GM06990 (cell line): ENCODE results near the gene FLNC.

Experiments
- DNase-seq: peaks from one replicate; pipeline ENCODE4 v3.0.0-alpha.2; 2011; ENCODE audit not compliant: insufficient read length; ENCODE audit errors: extremely low read depth
- H3K27me3 ChIP-seq: replicated peaks from 2 replicates; pipeline ENCODE4 v1.6.0; 2011; ENCODE audit warnings: low read length; ENCODE audit not compliant: control insufficient read depth, insufficient read depth
- H3K36me3 ChIP-seq: 2 replicates; pipeline ENCODE4 v1.5.1; 2011; ENCODE audit warnings: low read length; ENCODE audit not compliant: control insufficient read depth, insufficient read depth
- H3K4me3 ChIP-seq: replicated peaks from 2 replicates; pipeline ENCODE4 v1.5.1; 2011; ENCODE audit warnings: low read depth, mild to moderate bottlenecking, control low read depth, low read length
- TF ChIP-seq, protein P1 (sequence below): IDR thresholded peaks from 2 replicates; pipeline ENCODE4 v1.5.1; 2011; ENCODE audit warnings: low read length, control low read depth, mild to moderate bottlenecking, inconsistent platforms; ENCODE audit not compliant: insufficient read depth, poor library complexity, severe bottlenecking

Gene FLNC

DNA sequence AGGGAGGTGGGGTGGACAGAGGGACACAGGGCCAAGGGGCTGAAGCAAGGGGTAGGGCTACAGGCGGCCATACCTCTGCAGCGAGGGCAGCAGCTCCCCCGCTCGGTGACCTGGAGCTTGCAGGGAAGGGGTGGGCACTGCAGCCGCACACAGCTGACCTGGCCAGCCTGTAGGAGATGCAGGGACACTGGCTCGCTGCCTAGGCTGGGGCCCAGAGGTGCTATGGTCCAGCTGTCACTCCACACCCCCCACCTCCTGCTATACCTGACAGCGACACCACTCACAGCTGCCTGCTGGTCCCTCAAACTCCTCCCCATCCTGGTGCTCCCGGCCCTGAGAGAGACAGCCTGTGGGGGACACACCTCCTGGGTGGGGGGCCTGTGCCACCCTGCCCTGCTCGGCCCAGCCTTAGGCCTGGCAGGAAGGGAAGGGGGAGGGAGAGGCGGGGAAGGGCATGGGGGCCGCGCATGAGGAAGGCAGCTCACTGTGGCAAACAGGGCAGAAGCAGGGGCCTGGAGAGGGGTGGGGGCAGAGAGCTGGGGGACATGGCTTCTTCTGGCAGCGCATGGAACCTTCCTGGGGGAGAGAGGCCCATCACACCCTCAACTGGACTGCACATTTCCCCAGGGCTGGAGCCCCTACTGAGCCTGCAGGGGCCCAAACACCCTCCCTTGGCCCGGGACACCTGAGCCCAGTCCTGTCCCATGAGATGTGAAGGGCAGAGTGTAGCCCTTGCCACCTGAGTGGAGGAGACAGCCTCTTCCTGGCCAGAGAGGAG is 56.4 kb downstream of the FLNC start:
- Histone ChIP-seq H3K4me3 (no peak overlapping the region), H3K36me3 (no peaks in the 10 kb centered on the region), H3K27me3 (no peaks in the 10 kb centered on the region)
- DNase-seq = no peak
- TF ChIP-seq, protein P1, sequence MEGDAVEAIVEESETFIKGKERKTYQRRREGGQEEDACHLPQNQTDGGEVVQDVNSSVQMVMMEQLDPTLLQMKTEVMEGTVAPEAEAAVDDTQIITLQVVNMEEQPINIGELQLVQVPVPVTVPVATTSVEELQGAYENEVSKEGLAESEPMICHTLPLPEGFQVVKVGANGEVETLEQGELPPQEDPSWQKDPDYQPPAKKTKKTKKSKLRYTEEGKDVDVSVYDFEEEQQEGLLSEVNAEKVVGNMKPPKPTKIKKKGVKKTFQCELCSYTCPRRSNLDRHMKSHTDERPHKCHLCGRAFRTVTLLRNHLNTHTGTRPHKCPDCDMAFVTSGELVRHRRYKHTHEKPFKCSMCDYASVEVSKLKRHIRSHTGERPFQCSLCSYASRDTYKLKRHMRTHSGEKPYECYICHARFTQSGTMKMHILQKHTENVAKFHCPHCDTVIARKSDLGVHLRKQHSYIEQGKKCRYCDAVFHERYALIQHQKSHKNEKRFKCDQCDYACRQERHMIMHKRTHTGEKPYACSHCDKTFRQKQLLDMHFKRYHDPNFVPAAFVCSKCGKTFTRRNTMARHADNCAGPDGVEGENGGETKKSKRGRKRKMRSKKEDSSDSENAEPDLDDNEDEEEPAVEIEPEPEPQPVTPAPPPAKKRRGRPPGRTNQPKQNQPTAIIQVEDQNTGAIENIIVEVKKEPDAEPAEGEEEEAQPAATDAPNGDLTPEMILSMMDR = no peak

DNA sequence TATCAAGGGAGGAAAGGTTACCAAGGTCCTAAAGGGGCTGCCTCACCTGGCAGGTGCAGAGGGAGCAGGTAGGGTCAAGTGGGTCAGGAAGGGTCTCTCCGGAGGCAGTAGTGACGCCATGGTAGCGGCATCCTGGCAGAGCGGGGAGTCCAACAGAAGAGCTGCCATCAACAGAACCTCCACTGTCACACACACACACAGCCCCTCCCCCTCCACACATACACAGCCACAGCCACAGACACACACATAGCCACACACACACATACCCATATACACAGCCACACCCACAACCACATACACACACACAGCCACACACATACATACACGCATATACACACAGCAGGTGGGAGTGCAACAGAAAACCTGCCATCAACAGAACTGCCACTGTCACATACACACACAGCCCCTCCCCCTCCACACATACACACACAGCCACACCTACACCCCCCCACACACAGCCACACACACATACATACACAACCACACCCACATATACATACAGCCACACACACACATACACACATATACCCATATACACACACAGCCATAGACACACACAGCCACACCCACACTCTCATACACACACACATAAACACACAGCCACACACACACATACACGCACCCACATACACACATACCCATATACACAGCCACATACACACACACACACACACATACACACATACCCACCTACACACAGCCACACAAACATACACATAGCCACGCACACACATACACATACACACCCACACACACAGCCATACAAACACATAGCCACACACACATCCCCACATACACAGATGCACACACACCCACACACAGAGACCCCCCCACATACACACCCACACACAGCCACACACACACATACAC is 57.2 kb downstream of the FLNC start:
- H3K27me3 ChIP-seq = no peaks in the 10 kb centered on the region
- TF ChIP-seq, protein P1 = no peak
- no peak overlapping the region for H3K4me3 ChIP-seq
- no peaks in the 10 kb centered on the region for H3K36me3 ChIP-seq
- no peak for DNase-seq

DNA sequence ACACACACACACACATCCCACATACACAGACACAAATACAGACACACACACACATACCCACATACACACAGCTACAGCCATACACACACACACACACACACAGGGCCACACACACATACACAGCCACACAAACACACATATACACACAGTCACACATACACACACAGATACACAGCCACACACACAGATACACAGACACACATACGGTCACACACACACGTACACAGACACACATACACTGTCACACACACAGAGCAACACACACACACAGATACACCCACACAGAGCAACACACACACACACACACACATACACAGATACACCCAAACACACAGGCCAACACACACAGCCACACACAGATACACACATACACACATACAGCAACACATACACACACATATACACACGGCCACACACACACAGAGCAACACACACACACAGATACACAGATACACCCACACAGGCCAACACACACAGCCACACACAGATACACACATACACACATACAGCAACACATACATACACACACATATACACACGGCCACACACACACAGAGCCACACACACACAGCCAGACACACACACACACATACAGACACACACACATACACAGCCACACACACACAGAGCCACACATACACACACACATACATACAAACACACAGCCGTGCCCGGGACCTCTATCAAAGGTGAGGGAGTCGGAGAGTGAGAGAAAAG is 58.0 kb downstream of the FLNC start:
- Histone ChIP-seq H3K27me3 (no peaks in the 10 kb centered on the region), H3K4me3 (no peak overlapping the region), H3K36me3 (no peaks in the 10 kb centered on the region)
- TF ChIP-seq, protein P1 = no peak
- DNase-seq = no peak

GRCh38 chr7:128888756-128889095 is 58.5 kb downstream of the FLNC start:
- no peaks in the 10 kb centered on the region for H3K36me3 ChIP-seq
- no peak overlapping the region for H3K4me3 ChIP-seq
- TF ChIP-seq, protein P1 = no peak
- H3K27me3 ChIP-seq = no peaks in the 10 kb centered on the region
- no peak for DNase-seq

DNA sequence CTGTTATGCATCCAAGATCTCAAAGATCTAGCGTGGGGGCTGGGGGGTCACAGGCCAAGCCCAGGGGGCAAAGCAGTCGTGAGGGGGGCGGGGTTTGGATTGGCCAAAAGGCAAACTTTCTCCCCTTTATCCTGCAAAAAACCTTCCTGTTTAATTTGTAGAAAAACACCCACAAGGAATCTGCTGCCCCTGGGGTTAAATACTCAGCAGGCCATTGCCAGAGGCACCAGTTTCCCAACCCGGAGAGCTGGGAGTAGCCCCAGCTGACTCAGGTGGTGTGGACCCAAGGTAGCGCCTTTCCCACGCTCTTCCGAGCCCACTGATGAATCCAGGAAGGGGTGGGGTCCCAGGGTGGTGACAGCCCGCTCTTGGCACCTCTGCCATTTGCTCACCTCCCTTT is 58.9 kb downstream of the FLNC start:
- H3K36me3 ChIP-seq = no peaks in the 10 kb centered on the region
- TF ChIP-seq, protein P1 = no peak
- no peak for DNase-seq
- H3K27me3 ChIP-seq = no peaks in the 10 kb centered on the region
- H3K4me3 ChIP-seq = no peak overlapping the region
